BE2C (cell line): ENCODE data around the gene PARP15.

Experiments
- DNase-seq: peaks from one replicate; pipeline ENCODE4 v3.0.0-alpha.2; 2020
- H3K27me3 ChIP-seq: fragments of 250-450 bp; sonication (Bioruptor Pico); 2 replicates; pipeline ENCODE4 v1.5.1; 2020; ENCODE audit warnings: mild to moderate bottlenecking
- H3K36me3 ChIP-seq: fragments of 250-450 bp; sonication (Bioruptor Pico); 2 replicates; pipeline ENCODE4 v1.5.1; 2020; ENCODE audit warnings: mild to moderate bottlenecking
- H3K4me1 ChIP-seq: fragments of 250-450 bp; sonication (Bioruptor Pico); 2 replicates; pipeline ENCODE4 v1.5.1; 2020
- H3K4me3 ChIP-seq: 2 replicates; pipeline ENCODE4 v1.5.1; 2011; ENCODE audit warnings: low read depth, low read length
- H3K9me3 ChIP-seq: fragments of 250-450 bp; sonication (Bioruptor Pico); 2 replicates; pipeline ENCODE4 v1.5.1; 2020
- CTCF ChIP-seq: IDR thresholded peaks from 2 replicates; pipeline ENCODE4 v1.5.1; 2012; ENCODE audit warnings: mild to moderate bottlenecking, low read depth, low read length

The PARP15 gene

GRCh38 chr3:122557356-122557755 is 20.1 kb upstream of the PARP15 start:
- no peaks in the 10 kb centered on the region for H3K9me3 ChIP-seq
- no peaks in the 10 kb centered on the region for H3K4me1 ChIP-seq
- no peak for DNase-seq
- no peaks in the 10 kb centered on the region for H3K27me3 ChIP-seq
- H3K36me3 ChIP-seq, result no peaks in the 10 kb centered on the region
- no peak for TF ChIP-seq CTCF
- no peak overlapping the region for H3K4me3 ChIP-seq

- TF ChIP-seq CTCF, result no peak
- H3K36me3 ChIP-seq, result no peaks in the 10 kb centered on the region
- no peaks in the 10 kb centered on the region for H3K4me1 ChIP-seq
- no peaks in the 10 kb centered on the region for H3K27me3 ChIP-seq
- no peaks in the 10 kb centered on the region for H3K9me3 ChIP-seq
- DNase-seq, result no peak
- no peak overlapping the region for H3K4me3 ChIP-seq
Measured at GRCh38 chr3:122558605-122559004, 18.8 kb upstream of the PARP15 start.

- TF ChIP-seq CTCF, result no peak
- Histone ChIP-seq H3K9me3 (no peaks in the 10 kb centered on the region), H3K36me3 (no peaks in the 10 kb centered on the region)
Measured at GRCh38 chr3:122559906-122560305, 17.5 kb upstream of the PARP15 start.

GRCh38 chr3:122560680-122561079 is 16.8 kb upstream of the PARP15 start:
- TF ChIP-seq CTCF, result peak; percentile 71
- Histone ChIP-seq H3K4me3 (no peak overlapping the region), H3K9me3 (no peaks in the 10 kb centered on the region), H3K4me1 (no peaks in the 10 kb centered on the region), H3K27me3 (no peaks in the 10 kb centered on the region), H3K36me3 (no peaks in the 10 kb centered on the region)
- peak; percentile 41 for DNase-seq

More at GRCh38 chr3:122559906-122560305, 17.5 kb upstream of the PARP15 start:
- no peak overlapping the region for H3K4me3 ChIP-seq
- no peaks in the 10 kb centered on the region for H3K27me3 ChIP-seq
- DNase-seq, result no peak
- H3K4me1 ChIP-seq, result no peaks in the 10 kb centered on the region

GRCh38 chr3:122562923-122563716 is 14.3 kb upstream of the PARP15 start:
- TF ChIP-seq CTCF, result no peak
- H3K27me3 ChIP-seq, result no peaks in the 10 kb centered on the region
- DNase-seq, result no peak
- no peaks in the 10 kb centered on the region for H3K9me3 ChIP-seq
- peak overlapping the region; percentile 78; the same call in 1 of the 2 replicates for H3K4me3 ChIP-seq
- H3K36me3 ChIP-seq, result no peaks in the 10 kb centered on the region
- no peaks in the 10 kb centered on the region for H3K4me1 ChIP-seq

GRCh38 chr3:122563717-122564025 is 13.8 kb upstream of the PARP15 start:
- Histone ChIP-seq H3K27me3 (no peaks in the 10 kb centered on the region), H3K4me1 (no peaks in the 10 kb centered on the region), H3K9me3 (no peaks in the 10 kb centered on the region), H3K4me3 (peak overlapping the region; percentile 78), H3K36me3 (no peaks in the 10 kb centered on the region)
- no peak for DNase-seq
- TF ChIP-seq CTCF, result no peak
